Kidney epithelial cell (primary cell): Measurements from ENCODE around the gene MAN1C1. TPM values are rescaled to one million over a fixed set of nuclear protein-coding genes. Genes with fewer than 3 reads are reported as not detected.

Source experiments
- DNase-seq: peaks from one replicate; pipeline ENCODE4 v3.0.0-alpha.2; 2010; ENCODE audit warnings: low read depth
- H3K27me3 ChIP-seq: 2 replicates; pipeline ENCODE4 v1.6.0; 2011; ENCODE audit warnings: low read length; ENCODE audit not compliant: control insufficient read depth, insufficient read depth
- H3K36me3 ChIP-seq: 2 replicates; pipeline ENCODE4 v1.5.1; 2011; ENCODE audit warnings: low read length; ENCODE audit not compliant: control insufficient read depth, insufficient read depth
- H3K4me3 ChIP-seq: 2 replicates; pipeline ENCODE4 v1.5.1; 2011; ENCODE audit warnings: low read depth, mild to moderate bottlenecking, control low read depth, low read length
- CTCF ChIP-seq: IDR thresholded peaks from 2 replicates; pipeline ENCODE4 v1.5.1; 2011; ENCODE audit warnings: mild to moderate bottlenecking, moderate library complexity, low read length, control low read depth, inconsistent platforms; ENCODE audit not compliant: insufficient read depth, poor library complexity, severe bottlenecking
- total RNA-seq: library from RNA; depleted of rRNA; stranded (reverse); fragments of >200 nt; gene quantifications from 2 replicates; pipeline ENCODE4 v1.2.3, GENCODE V29; 2015

The MAN1C1 gene
- total RNA-seq, 1 donor from 2014 or later = 1.4 TPM

DNA sequence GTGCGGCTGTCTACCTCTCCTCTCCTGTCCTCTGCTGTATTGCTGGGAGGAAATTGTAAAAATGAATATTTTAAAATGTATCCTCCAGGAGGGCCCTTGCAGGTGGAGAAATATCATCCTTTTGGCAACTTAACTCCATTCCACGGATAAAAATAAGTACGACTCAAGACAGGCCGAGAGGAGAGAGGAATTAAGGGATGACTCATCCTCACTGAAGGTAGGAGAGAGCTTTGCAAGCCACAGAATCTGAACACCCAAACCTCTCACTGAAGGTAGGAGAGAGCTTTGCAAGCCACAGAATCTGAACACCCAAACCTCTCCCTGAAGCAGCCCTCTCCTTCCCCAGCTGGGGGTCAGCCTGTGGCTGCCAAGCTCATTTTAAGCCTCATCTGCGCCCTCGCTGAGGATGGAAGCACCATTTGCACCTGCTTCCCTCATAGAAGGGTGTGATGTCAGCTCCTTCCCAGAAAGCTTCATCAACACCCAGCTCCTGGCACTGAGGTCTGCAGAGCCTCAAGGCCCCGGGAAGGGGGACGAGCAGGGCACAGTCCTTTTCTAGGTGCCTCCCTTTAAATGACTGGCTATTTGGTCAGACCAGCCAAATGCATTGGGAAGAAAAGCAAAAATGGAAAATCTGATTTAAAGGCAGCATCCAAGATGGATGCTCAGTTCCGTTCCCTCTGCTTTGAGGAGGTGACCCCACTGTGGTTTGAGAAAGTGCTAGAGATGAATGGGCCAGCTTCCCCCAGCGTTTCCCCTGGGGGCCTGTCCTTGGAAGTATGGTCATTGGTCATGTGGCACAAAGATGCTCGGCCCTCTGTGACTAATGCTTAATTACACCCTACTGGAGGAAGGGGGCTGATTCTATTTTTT is 170.5 kb downstream of the MAN1C1 start:
- Histone ChIP-seq H3K27me3 (no peaks in the 10 kb centered on the region), H3K36me3 (no peaks in the 10 kb centered on the region), H3K4me3 (no peak overlapping the region)
- no peak for TF ChIP-seq CTCF
- no peak for DNase-seq

- Histone ChIP-seq H3K27me3 (no peaks in the 10 kb centered on the region), H3K36me3 (no peaks in the 10 kb centered on the region), H3K4me3 (no peak overlapping the region)
- no peak for TF ChIP-seq CTCF
- DNase-seq = no peak
Measured at GRCh38 chr1:25787760-25788166, 171.2 kb downstream of the MAN1C1 start.

DNA sequence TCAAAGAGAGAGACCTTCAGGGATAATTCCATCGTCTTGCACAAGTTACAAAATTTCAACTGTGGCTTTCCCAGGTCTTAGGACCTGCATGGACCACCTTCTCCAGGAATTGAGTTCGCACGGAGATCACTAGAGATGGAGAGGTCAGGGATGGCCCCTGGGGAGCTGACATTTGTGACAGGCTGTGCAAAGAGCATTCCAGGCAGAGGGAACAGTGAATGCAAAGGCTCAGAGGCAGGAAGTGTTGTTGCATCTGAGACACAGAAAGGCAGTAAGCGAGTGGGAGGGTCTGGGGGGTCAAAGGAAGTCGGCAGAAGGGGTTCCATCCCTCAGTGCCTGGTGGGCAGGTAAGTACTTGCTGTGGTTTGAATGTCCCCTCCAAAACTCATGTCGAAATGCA is 173.9 kb downstream of the MAN1C1 start:
- TF ChIP-seq CTCF = no peak
- no peak for DNase-seq
- Histone ChIP-seq H3K27me3 (no peaks in the 10 kb centered on the region), H3K36me3 (no peaks in the 10 kb centered on the region), H3K4me3 (no peak overlapping the region)

GRCh38 chr1:25792115-25792514 is 175.5 kb downstream of the MAN1C1 start:
- no peaks in the 10 kb centered on the region for H3K27me3 ChIP-seq
- H3K36me3 ChIP-seq = no peaks in the 10 kb centered on the region
- H3K4me3 ChIP-seq = no peak overlapping the region
- TF ChIP-seq CTCF = no peak
- DNase-seq = no peak

DNA sequence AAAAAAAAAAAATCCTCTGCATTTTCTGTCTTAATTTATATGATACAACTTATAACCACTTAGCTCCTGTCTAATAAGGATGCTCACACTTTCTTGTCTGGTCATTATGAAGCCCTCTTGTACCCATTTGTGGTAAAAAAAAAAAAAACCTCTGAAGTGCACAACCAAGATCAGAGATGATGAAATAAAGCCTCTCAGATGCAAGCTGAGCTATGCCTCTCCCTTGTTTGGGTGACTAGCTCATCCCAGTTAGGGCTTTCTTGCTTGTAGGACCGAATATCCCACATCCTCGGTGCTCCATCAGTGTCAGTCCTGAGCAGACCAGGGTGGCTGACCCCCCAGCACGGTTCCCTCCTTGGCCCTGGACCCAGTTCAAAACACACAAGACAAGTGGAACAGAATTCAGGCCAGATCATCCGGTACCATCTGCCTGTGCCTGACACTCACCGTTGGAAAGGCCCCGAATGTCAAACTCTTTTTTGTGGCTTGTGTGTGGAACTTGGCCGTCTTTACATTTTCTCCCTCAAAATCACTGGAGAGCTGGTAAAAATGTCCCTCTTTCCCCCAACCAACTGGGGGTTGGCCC is 177.1 kb downstream of the MAN1C1 start:
- no peak overlapping the region for H3K4me3 ChIP-seq
- no peak for TF ChIP-seq CTCF
- no peaks in the 10 kb centered on the region for H3K27me3 ChIP-seq
- no peaks in the 10 kb centered on the region for H3K36me3 ChIP-seq
- DNase-seq = no peak
